ENCODE data around the gene BEGAIN.

Gene BEGAIN

GRCh38 chr14:100604709-100605108 lies 17.5 kb upstream of the BEGAIN start:
- DNase-seq (ENCODE audit: low read depth), result no peak

GRCh38 chr14:100604121-100604501 lies 16.9 kb upstream of the BEGAIN start:
- no peak for DNase-seq (ENCODE audit: low read depth)
- no peak for TF ChIP-seq POLR2A (IDR thresholded peaks at IDR 0.05; ENCODE audit: extremely low read depth, insufficient read length)
- no peak for TF ChIP-seq MYC (IDR thresholded peaks at IDR 0.05; ENCODE audit: low read depth, low read length)
- no peak overlapping the region for H3K4me3 ChIP-seq (ENCODE audit: low read depth, low read length)

More at GRCh38 chr14:100604709-100605108, 17.5 kb upstream of the BEGAIN start:
- no peak overlapping the region for H3K4me3 ChIP-seq (ENCODE audit: low read depth, low read length)
- no peak for TF ChIP-seq POLR2A (IDR thresholded peaks at IDR 0.05; ENCODE audit: extremely low read depth, insufficient read length)
- no peak for TF ChIP-seq MAX (IDR thresholded peaks at IDR 0.05; ENCODE audit: low read depth, low read length)
- TF ChIP-seq MYC (IDR thresholded peaks at IDR 0.05; ENCODE audit: low read depth, low read length), result no peak
- no peak for TF ChIP-seq CTCF (IDR thresholded peaks at IDR 0.05; ENCODE audit: low read depth, low read length)

- DNase-seq (ENCODE audit: low read depth), result no peak
- H3K4me3 ChIP-seq (ENCODE audit: low read depth, low read length), result no peak overlapping the region
- TF ChIP-seq MYC (IDR thresholded peaks at IDR 0.05; ENCODE audit: low read depth, low read length) (no peak), MAX (IDR thresholded peaks at IDR 0.05; ENCODE audit: low read depth, low read length) (no peak), POLR2A (IDR thresholded peaks at IDR 0.05; ENCODE audit: extremely low read depth, insufficient read length) (no peak), CTCF (IDR thresholded peaks at IDR 0.05; ENCODE audit: low read depth, low read length) (no peak)
Observed at GRCh38 chr14:100603341-100604120, 16.3 kb upstream of the BEGAIN start.

GRCh38 chr14:100602621-100603230 lies 15.5 kb upstream of the BEGAIN start:
- no peak overlapping the region for H3K4me3 ChIP-seq (ENCODE audit: low read depth, low read length)
- no peak for DNase-seq (ENCODE audit: low read depth)
- TF ChIP-seq MAX (IDR thresholded peaks at IDR 0.05; ENCODE audit: low read depth, low read length) (no peak), CTCF (IDR thresholded peaks at IDR 0.05; ENCODE audit: low read depth, low read length) (no peak), MYC (IDR thresholded peaks at IDR 0.05; ENCODE audit: low read depth, low read length) (no peak), POLR2A (IDR thresholded peaks at IDR 0.05; ENCODE audit: extremely low read depth, insufficient read length) (no peak)

GRCh38 chr14:100601914-100602313 lies 14.7 kb upstream of the BEGAIN start:
- TF ChIP-seq POLR2A (IDR thresholded peaks at IDR 0.05; ENCODE audit: extremely low read depth, insufficient read length) (no peak), MAX (IDR thresholded peaks at IDR 0.05; ENCODE audit: low read depth, low read length) (no peak), CTCF (IDR thresholded peaks at IDR 0.05; ENCODE audit: low read depth, low read length) (no peak), MYC (IDR thresholded peaks at IDR 0.05; ENCODE audit: low read depth, low read length) (no peak)
- no peak overlapping the region for H3K4me3 ChIP-seq (ENCODE audit: low read depth, low read length)
- no peak for DNase-seq (ENCODE audit: low read depth)

- H3K4me3 ChIP-seq (ENCODE audit: low read depth, low read length), result no peak overlapping the region
- no peak for DNase-seq (ENCODE audit: low read depth)
- TF ChIP-seq MAX (IDR thresholded peaks at IDR 0.05; ENCODE audit: low read depth, low read length), result no peak
- TF ChIP-seq MYC (IDR thresholded peaks at IDR 0.05; ENCODE audit: low read depth, low read length), result no peak
- TF ChIP-seq CTCF (IDR thresholded peaks at IDR 0.05; ENCODE audit: low read depth, low read length), result no peak
- TF ChIP-seq POLR2A (IDR thresholded peaks at IDR 0.05; ENCODE audit: extremely low read depth, insufficient read length), result no peak
Observed at GRCh38 chr14:100601064-100601463, 13.8 kb upstream of the BEGAIN start.

Data from NB4 (cell line).